ENCODE measurements around the gene FRZB. TPM values are rescaled to one million over a fixed set of nuclear protein-coding genes. Genes with fewer than 3 reads are reported as not detected.

FRZB gene
- total and polyA plus RNA-seq, 10 donors = 9.5 to 55.1 (median 29.7) TPM

DNA sequence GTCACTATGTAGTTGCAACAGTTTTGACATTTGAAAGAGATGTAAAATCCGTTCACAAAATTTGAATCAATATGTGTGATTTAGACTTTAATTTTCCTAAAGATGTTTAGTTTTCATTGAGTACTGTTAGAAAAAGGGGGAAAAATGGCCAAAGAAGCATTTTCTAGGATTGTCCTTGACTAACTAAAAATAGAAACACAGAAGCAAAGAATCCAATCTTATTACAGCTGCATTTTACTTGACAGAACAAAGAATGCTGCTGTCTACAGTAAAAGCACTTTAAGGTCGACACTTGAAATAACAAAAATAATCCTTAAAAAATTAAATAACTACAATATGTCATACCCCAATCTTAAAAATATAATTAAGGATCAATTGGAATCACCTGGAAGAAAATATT, 48.9 kb downstream of the FRZB start:
- 67 to 78% (median 74%) methylated on average over 2 of the region's 2 CpGs for WGBS, 5 donors
- Histone ChIP-seq H3K27me3 (replicated peaks in 1 of 7) (no peaks in the 10 kb centered on the region), H3K4me1 (no peaks in the 10 kb centered on the region), H3K9me3 (no peaks in the 10 kb centered on the region), H3K4me3 (no peak overlapping the region), H3K27ac (no peak overlapping the region), H3K36me3 (no peaks in the 10 kb centered on the region)
- TF ChIP-seq POLR2A (IDR thresholded peaks at IDR 0.05) (no peak), POLR2AphosphoS5 (IDR thresholded peaks at IDR 0.05) (no peak)
- TF ChIP-seq, protein P1, sequence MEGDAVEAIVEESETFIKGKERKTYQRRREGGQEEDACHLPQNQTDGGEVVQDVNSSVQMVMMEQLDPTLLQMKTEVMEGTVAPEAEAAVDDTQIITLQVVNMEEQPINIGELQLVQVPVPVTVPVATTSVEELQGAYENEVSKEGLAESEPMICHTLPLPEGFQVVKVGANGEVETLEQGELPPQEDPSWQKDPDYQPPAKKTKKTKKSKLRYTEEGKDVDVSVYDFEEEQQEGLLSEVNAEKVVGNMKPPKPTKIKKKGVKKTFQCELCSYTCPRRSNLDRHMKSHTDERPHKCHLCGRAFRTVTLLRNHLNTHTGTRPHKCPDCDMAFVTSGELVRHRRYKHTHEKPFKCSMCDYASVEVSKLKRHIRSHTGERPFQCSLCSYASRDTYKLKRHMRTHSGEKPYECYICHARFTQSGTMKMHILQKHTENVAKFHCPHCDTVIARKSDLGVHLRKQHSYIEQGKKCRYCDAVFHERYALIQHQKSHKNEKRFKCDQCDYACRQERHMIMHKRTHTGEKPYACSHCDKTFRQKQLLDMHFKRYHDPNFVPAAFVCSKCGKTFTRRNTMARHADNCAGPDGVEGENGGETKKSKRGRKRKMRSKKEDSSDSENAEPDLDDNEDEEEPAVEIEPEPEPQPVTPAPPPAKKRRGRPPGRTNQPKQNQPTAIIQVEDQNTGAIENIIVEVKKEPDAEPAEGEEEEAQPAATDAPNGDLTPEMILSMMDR (IDR thresholded peaks at IDR 0.05 in 8 of 11, conservative IDR thresholded peaks at IDR 0.05 in 3 of 11) = no peak
- DNase-seq = no peak
- intact Hi-C loops (cut with DNase I; ENCODE audit: low total_unique reads) = no loop called here

DNA sequence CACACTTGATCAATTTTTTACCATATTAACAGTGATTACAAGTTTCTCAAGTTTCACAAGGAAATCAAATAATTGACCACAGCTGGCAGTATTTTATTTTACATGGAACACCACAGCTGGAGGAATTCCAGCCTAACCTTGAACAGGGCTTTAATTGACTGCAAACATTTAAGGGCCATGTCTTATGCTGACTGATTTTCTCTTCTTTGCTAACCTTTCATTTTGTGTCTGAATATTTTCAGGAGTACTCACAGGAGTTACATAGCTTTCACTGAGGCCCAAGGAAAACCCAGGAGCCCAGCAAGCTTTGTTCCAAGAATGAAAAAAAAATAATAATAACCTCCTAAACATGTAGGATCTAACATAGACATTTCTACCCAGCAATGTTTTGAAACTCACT, 49.6 kb downstream of the FRZB start:
- Histone ChIP-seq H3K27ac (no peak overlapping the region), H3K4me1 (no peaks in the 10 kb centered on the region), H3K4me3 (no peak overlapping the region), H3K36me3 (no peaks in the 10 kb centered on the region), H3K27me3 (replicated peaks in 1 of 7) (no peaks in the 10 kb centered on the region), H3K9me3 (no peaks in the 10 kb centered on the region)
- DNase-seq = no peak
- TF ChIP-seq POLR2A (IDR thresholded peaks at IDR 0.05) (no peak), POLR2AphosphoS5 (IDR thresholded peaks at IDR 0.05) (no peak)
- TF ChIP-seq, protein P1 (IDR thresholded peaks at IDR 0.05 in 8 of 11, conservative IDR thresholded peaks at IDR 0.05 in 3 of 11) = no peak
- intact Hi-C loops (cut with DNase I; ENCODE audit: low total_unique reads) = no loop called here

DNA sequence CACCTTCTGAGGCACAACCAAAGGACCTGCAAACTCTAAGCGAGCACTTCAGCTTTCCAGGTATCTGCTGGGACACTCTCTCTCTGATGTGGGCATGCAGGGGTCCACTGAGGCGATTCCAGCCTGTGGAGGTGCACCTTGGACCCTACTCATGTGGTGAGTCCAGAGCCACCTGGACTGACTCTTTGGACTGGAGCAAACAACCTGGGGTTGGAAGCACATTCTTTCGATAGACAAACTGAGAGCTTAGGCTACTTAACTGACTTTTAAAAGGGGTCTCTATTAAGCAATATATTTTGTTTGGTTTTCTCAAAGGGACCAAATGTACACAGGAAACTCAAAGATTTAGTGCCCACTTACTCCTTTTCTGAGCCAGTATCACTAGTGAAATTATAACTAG, 51.6 kb downstream of the FRZB start:
- WGBS, 5 donors = 79 to 95% (median 85%) methylated on average over 3 of the region's 3 CpGs
- H3K27ac ChIP-seq = no peak overlapping the region
- DNase-seq = no peak
- H3K9me3 ChIP-seq = no peaks in the 10 kb centered on the region
- H3K4me1 ChIP-seq = no peaks in the 10 kb centered on the region
- TF ChIP-seq, protein P1 (IDR thresholded peaks at IDR 0.05 in 8 of 11, conservative IDR thresholded peaks at IDR 0.05 in 3 of 11) = no peak
- no peak for TF ChIP-seq POLR2AphosphoS5 (IDR thresholded peaks at IDR 0.05)
- no peaks in the 10 kb centered on the region for H3K36me3 ChIP-seq
- intact Hi-C loops (cut with DNase I; ENCODE audit: low total_unique reads) = no loop called here
- no peak overlapping the region for H3K4me3 ChIP-seq
- no peaks in the 10 kb centered on the region for H3K27me3 ChIP-seq (replicated peaks in 1 of 7)

DNA sequence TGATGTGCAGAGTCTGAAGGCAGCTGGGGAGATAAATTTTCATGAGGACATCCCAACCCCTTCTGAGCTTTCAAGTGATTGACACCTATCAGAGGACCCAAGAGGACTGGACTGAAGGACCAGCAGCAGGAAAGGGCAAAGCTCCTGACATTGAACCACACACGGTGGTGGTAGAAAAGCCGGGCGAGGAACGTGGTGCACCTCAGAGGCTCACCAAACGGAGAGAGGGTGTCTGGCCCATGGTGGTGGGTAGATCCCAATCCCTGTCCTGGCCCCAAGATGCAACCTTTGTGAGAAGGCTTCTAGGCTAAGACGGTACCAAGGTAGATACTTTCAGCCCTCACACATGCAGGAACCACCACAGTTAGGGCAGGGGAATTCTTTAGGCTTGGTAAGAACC, 52.1 kb downstream of the FRZB start:
- Histone ChIP-seq H3K9me3 (no peaks in the 10 kb centered on the region), H3K4me3 (no peak overlapping the region), H3K4me1 (no peaks in the 10 kb centered on the region), H3K36me3 (no peaks in the 10 kb centered on the region), H3K27ac (no peak overlapping the region), H3K27me3 (replicated peaks in 1 of 7) (no peaks in the 10 kb centered on the region)
- WGBS, 5 donors = 75 to 95% (median 91%) methylated on average over 6 of the region's 6 CpGs
- no peak for TF ChIP-seq POLR2AphosphoS5 (IDR thresholded peaks at IDR 0.05)
- DNase-seq = no peak
- intact Hi-C loops (cut with DNase I; ENCODE audit: low total_unique reads) = no loop called here

DNA sequence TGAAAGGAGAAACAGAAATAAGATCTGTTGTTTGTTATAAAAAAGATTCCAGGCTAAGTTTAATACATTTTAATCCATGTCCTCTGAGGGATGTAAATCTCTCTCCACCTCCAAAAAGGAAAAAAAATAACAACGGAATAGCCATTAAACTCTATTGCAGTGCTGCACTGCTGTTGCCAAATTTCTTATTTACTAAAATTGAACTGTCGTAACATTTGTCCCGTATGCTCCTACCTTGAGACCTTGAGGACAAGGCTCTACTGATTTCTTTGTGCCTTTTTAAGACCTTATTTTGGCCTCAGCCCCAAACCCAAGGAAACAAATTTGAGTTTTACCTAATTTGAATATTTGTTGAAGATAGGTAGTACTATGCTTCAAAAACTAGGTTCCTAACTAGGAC, 56.4 kb downstream of the FRZB start:
- 87 to 95% (median 93%) methylated on average over 3 of the region's 3 CpGs for WGBS, 5 donors
- intact Hi-C loops (cut with DNase I; ENCODE audit: low total_unique reads) = no loop called here
- Histone ChIP-seq H3K36me3 (no peaks in the 10 kb centered on the region), H3K27ac (no peak overlapping the region), H3K4me1 (no peaks in the 10 kb centered on the region), H3K4me3 (no peak overlapping the region), H3K27me3 (replicated peaks in 1 of 7) (no peaks in the 10 kb centered on the region), H3K9me3 (no peaks in the 10 kb centered on the region)
- TF ChIP-seq POLR2A (IDR thresholded peaks at IDR 0.05) = no peak
- no peak for TF ChIP-seq POLR2AphosphoS5 (IDR thresholded peaks at IDR 0.05)
- TF ChIP-seq, protein P1 (IDR thresholded peaks at IDR 0.05 in 8 of 11, conservative IDR thresholded peaks at IDR 0.05 in 3 of 11) = no peak
- DNase-seq = no peak

Measured in spleen (tissue), 11 donors.